ENCODE results near the gene SCIN.
"Not testable (repeated sequence)": the region's sequence is repeated elsewhere in the genome, so short reads cannot be mapped to it uniquely, and the experiment has no call there.

The SCIN gene

GRCh38 chr7:12570534-12571461 is at the start of gene SCIN:
Gene SCIN (plus strand): TSS chr7:12570720. CDS start chr7:12570787, 67 bp downstream.
- Histone ChIP-seq H3K27me3 (ENCODE audit: control insufficient read depth in 1 of 2, insufficient read depth in 2 of 2, low read length in 2 of 2) (peaks cover 9% of the 10 kb centered on the region in 2 donors), H3K27ac (ENCODE audit: low read depth, low read length) (no peak within 1 kb of the TSS), H3K9ac (ENCODE audit: low read length) (no peak within 1 kb of the TSS), H3K4me1 (ENCODE audit: insufficient read depth, low read length) (peaks cover 8% of the 10 kb centered on the region), H3K4me3 (ENCODE audit: low read depth in 1 of 2, low read length in 2 of 2) (peak within 1 kb of the TSS; percentile 41 to 66), H3K36me3 (ENCODE audit: insufficient read depth, low read length) (no peaks in the 10 kb centered on the region), H3K9me3 (ENCODE audit: low read length) (no peaks in the 10 kb centered on the region)

GRCh38 chr7:12524794-12525386 is 45.6 kb upstream of the SCIN start:
- H3K4me1 ChIP-seq (ENCODE audit: insufficient read depth, low read length), result no peaks in the 10 kb centered on the region
- no peak overlapping the region for H3K27ac ChIP-seq (ENCODE audit: low read depth, low read length)
- H3K9me3 ChIP-seq (ENCODE audit: low read length), result no peaks in the 10 kb centered on the region
- no peak overlapping the region for H3K9ac ChIP-seq (ENCODE audit: low read length)
- H3K27me3 ChIP-seq (ENCODE audit: control insufficient read depth in 1 of 2, insufficient read depth in 2 of 2, low read length in 2 of 2), result no peaks in the 10 kb centered on the region
- no peaks in the 10 kb centered on the region for H3K36me3 ChIP-seq (ENCODE audit: insufficient read depth, low read length)
- H3K4me3 ChIP-seq (ENCODE audit: low read depth in 1 of 2, low read length in 2 of 2), result no peak overlapping the region

GRCh38 chr7:12526693-12527092 is 43.8 kb upstream of the SCIN start:
- not testable (repeated sequence) for H3K27me3 ChIP-seq (ENCODE audit: control insufficient read depth in 1 of 2, insufficient read depth in 2 of 2, low read length in 2 of 2); H3K9ac ChIP-seq (ENCODE audit: low read length); H3K9me3 ChIP-seq (ENCODE audit: low read length); H3K36me3 ChIP-seq (ENCODE audit: insufficient read depth, low read length); H3K4me1 ChIP-seq (ENCODE audit: insufficient read depth, low read length); H3K27ac ChIP-seq (ENCODE audit: low read depth, low read length); H3K4me3 ChIP-seq (ENCODE audit: low read depth in 1 of 2, low read length in 2 of 2)

GRCh38 chr7:12527670-12528069 is 42.9 kb upstream of the SCIN start:
- not testable (repeated sequence) for H3K27me3 ChIP-seq (ENCODE audit: control insufficient read depth in 1 of 2, insufficient read depth in 2 of 2, low read length in 2 of 2); H3K4me3 ChIP-seq (ENCODE audit: low read depth in 1 of 2, low read length in 2 of 2); H3K9me3 ChIP-seq (ENCODE audit: low read length); H3K9ac ChIP-seq (ENCODE audit: low read length); H3K4me1 ChIP-seq (ENCODE audit: insufficient read depth, low read length); H3K36me3 ChIP-seq (ENCODE audit: insufficient read depth, low read length); H3K27ac ChIP-seq (ENCODE audit: low read depth, low read length)

DNA sequence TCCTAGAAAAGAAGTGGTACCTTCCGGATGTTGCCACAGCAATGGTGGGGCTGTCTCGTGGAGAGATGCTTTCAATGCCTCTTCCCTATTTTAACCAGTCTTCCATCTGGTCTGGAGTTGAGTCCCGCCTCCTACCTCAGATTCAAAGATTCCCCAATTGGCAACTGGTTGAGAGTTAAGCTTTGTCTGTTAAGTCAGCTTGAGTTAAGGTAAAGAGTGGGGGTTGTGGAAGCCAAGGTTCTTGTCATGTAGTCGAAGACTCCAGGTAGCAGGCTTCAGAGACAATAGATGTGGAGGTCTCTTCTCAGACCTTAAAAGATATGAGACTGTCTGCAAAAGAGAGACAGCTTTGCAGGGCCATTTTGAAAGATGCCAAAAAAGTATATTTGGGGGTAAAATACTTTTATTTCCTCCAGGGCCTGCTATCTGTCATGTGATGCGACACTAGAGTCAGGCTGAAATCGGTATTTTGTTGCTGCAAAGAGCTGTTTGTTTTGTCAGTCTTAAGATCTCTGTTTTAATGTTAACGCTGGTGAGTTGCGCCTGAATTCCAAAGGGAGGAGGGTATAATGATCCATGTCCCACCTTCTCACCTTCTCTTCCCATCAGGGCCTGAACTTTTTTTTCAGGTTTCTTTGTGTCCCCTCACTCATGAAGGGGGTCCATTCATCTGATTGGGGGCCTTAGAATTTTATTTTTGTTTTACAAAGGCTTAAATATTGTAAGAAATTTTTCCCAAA is 40.4 kb upstream of the SCIN start:
- H3K27me3 ChIP-seq (ENCODE audit: control insufficient read depth in 1 of 2, insufficient read depth in 2 of 2, low read length in 2 of 2), result no peaks in the 10 kb centered on the region
- no peaks in the 10 kb centered on the region for H3K36me3 ChIP-seq (ENCODE audit: insufficient read depth, low read length)
- H3K4me1 ChIP-seq (ENCODE audit: insufficient read depth, low read length), result no peaks in the 10 kb centered on the region
- no peaks in the 10 kb centered on the region for H3K9me3 ChIP-seq (ENCODE audit: low read length)
- H3K9ac ChIP-seq (ENCODE audit: low read length), result no peak overlapping the region
- no peak overlapping the region for H3K27ac ChIP-seq (ENCODE audit: low read depth, low read length)
- H3K4me3 ChIP-seq (ENCODE audit: low read depth in 1 of 2, low read length in 2 of 2), result no peak overlapping the region

GRCh38 chr7:12531784-12532183 is 38.7 kb upstream of the SCIN start:
- Histone ChIP-seq H3K9ac (ENCODE audit: low read length) (no peak overlapping the region), H3K4me3 (ENCODE audit: low read depth in 1 of 2, low read length in 2 of 2) (no peak overlapping the region), H3K27ac (ENCODE audit: low read depth, low read length) (no peak overlapping the region), H3K27me3 (ENCODE audit: control insufficient read depth in 1 of 2, insufficient read depth in 2 of 2, low read length in 2 of 2) (no peaks in the 10 kb centered on the region), H3K36me3 (ENCODE audit: insufficient read depth, low read length) (no peaks in the 10 kb centered on the region), H3K9me3 (ENCODE audit: low read length) (no peaks in the 10 kb centered on the region), H3K4me1 (ENCODE audit: insufficient read depth, low read length) (no peaks in the 10 kb centered on the region)

- no peaks in the 10 kb centered on the region for H3K4me1 ChIP-seq (ENCODE audit: insufficient read depth, low read length)
- no peaks in the 10 kb centered on the region for H3K36me3 ChIP-seq (ENCODE audit: insufficient read depth, low read length)
Measured at GRCh38 chr7:12534046-12534445, 36.5 kb upstream of the SCIN start.

DNA sequence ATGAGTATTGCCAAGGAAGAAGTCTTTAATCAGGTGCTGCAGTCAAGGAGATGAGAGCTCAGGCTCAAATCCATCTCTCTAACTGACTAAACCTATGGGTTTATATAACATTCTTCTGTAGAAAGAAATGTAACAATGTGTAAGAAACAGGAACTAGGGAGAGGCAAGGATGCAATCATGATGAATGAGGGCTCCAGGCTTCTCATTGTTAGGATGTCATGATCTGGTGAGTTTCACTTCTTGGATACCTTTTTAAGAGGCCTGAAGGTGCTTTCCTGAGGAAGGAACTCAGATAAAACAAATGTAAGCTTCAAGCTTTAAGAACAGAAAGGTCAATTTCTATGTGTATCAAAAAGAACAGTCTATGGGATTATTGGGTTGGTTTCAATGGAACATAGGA is 30.8 kb upstream of the SCIN start:
- no peak overlapping the region for H3K4me3 ChIP-seq (ENCODE audit: low read depth in 1 of 2, low read length in 2 of 2)
- H3K27me3 ChIP-seq (ENCODE audit: control insufficient read depth in 1 of 2, insufficient read depth in 2 of 2, low read length in 2 of 2), result no peaks in the 10 kb centered on the region
- no peaks in the 10 kb centered on the region for H3K4me1 ChIP-seq (ENCODE audit: insufficient read depth, low read length)
- no peaks in the 10 kb centered on the region for H3K36me3 ChIP-seq (ENCODE audit: insufficient read depth, low read length)
- H3K27ac ChIP-seq (ENCODE audit: low read depth, low read length), result no peak overlapping the region
- H3K9me3 ChIP-seq (ENCODE audit: low read length), result no peaks in the 10 kb centered on the region
- no peak overlapping the region for H3K9ac ChIP-seq (ENCODE audit: low read length)

More at GRCh38 chr7:12534046-12534445, 36.5 kb upstream of the SCIN start:
- Histone ChIP-seq H3K9me3 (ENCODE audit: low read length) (no peaks in the 10 kb centered on the region), H3K27me3 (ENCODE audit: control insufficient read depth in 1 of 2, insufficient read depth in 2 of 2, low read length in 2 of 2) (no peaks in the 10 kb centered on the region), H3K9ac (ENCODE audit: low read length) (no peak overlapping the region), H3K27ac (ENCODE audit: low read depth, low read length) (no peak overlapping the region), H3K4me3 (ENCODE audit: low read depth in 1 of 2, low read length in 2 of 2) (no peak overlapping the region)

- H3K27ac ChIP-seq (ENCODE audit: low read depth, low read length), result no peak overlapping the region
- H3K9ac ChIP-seq (ENCODE audit: low read length), result no peak overlapping the region
- no peaks in the 10 kb centered on the region for H3K4me1 ChIP-seq (ENCODE audit: insufficient read depth, low read length)
- H3K9me3 ChIP-seq (ENCODE audit: low read length), result no peaks in the 10 kb centered on the region
- H3K4me3 ChIP-seq (ENCODE audit: low read depth in 1 of 2, low read length in 2 of 2), result no peak overlapping the region
- H3K36me3 ChIP-seq (ENCODE audit: insufficient read depth, low read length), result no peaks in the 10 kb centered on the region
- H3K27me3 ChIP-seq (ENCODE audit: control insufficient read depth in 1 of 2, insufficient read depth in 2 of 2, low read length in 2 of 2), result no peaks in the 10 kb centered on the region
Measured at GRCh38 chr7:12540850-12541249, 29.7 kb upstream of the SCIN start.

GRCh38 chr7:12543586-12543985 is 26.9 kb upstream of the SCIN start:
- Histone ChIP-seq H3K27me3 (ENCODE audit: control insufficient read depth in 1 of 2, insufficient read depth in 2 of 2, low read length in 2 of 2) (no peaks in the 10 kb centered on the region), H3K4me1 (ENCODE audit: insufficient read depth, low read length) (no peaks in the 10 kb centered on the region), H3K9ac (ENCODE audit: low read length) (no peak overlapping the region), H3K27ac (ENCODE audit: low read depth, low read length) (no peak overlapping the region), H3K36me3 (ENCODE audit: insufficient read depth, low read length) (no peaks in the 10 kb centered on the region), H3K4me3 (ENCODE audit: low read depth in 1 of 2, low read length in 2 of 2) (no peak overlapping the region), H3K9me3 (ENCODE audit: low read length) (no peaks in the 10 kb centered on the region)

DNA sequence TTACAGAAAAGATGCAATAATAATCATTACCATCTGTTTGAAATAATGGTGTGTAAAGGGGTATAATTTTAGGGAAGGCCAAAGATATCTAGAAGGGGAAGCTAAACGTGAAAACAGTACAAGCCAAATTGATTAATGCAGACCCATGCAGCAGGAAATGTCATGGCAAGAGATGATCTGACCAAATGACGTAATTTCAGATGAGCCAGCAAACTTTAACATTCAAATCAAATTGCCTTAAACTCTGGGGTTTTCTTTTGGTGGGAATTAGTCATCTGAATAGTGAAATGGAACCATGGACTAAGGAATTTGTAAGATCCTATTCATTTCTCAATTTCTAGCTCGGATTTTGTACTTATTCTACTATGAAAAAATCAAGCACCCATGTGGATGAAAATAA is 21.4 kb upstream of the SCIN start:
- Histone ChIP-seq H3K4me1 (ENCODE audit: insufficient read depth, low read length) (no peaks in the 10 kb centered on the region), H3K9me3 (ENCODE audit: low read length) (no peaks in the 10 kb centered on the region), H3K36me3 (ENCODE audit: insufficient read depth, low read length) (no peaks in the 10 kb centered on the region), H3K4me3 (ENCODE audit: low read depth in 1 of 2, low read length in 2 of 2) (no peak overlapping the region), H3K9ac (ENCODE audit: low read length) (no peak overlapping the region), H3K27me3 (ENCODE audit: control insufficient read depth in 1 of 2, insufficient read depth in 2 of 2, low read length in 2 of 2) (no peaks in the 10 kb centered on the region), H3K27ac (ENCODE audit: low read depth, low read length) (no peak overlapping the region)
